ENCODE results near the gene IGF1R. TPM values are rescaled to one million over a fixed set of nuclear protein-coding genes. Genes with fewer than 3 reads are reported as not detected.

The IGF1R gene
- total RNA-seq, 1 experiment from 2014 or later = 3.8 TPM

GRCh38 chr15:98916826-98917225, 268.5 kb downstream of the IGF1R start:
- CTCF ChIA-PET = no interaction called here
- H2AFZ ChIP-seq (ENCODE audit: low read length) = no peak overlapping the region
- no peaks in the 10 kb centered on the region for H3K27me3 ChIP-seq (ENCODE audit: low read length)

GRCh38 chr15:98917417-98917816, 269.1 kb downstream of the IGF1R start:
- H3K27me3 ChIP-seq (ENCODE audit: low read length) = no peaks in the 10 kb centered on the region
- H3K79me2 ChIP-seq (ENCODE audit: low read length) = no peaks in the 10 kb centered on the region
- ATAC-seq (no peak), DNase-seq (no peak)
- H4K20me1 ChIP-seq (ENCODE audit: low read length) = no peaks in the 10 kb centered on the region
- ChIA-PET CTCF (no interaction called here), POLR2A (ENCODE audit: unreplicated experiment) (no interaction called here)
- no TSS peak for BruUV-seq (replicated peaks)
- H3K27ac ChIP-seq (ENCODE audit: low read length) = no peak overlapping the region
- peaks cover 24% of the 10 kb centered on the region for H3K4me1 ChIP-seq (ENCODE audit: insufficient read depth, low read length)
- intact Hi-C loops (cut with micrococcal nuclease) = loop anchor here (10.0 kb wide), 1 partner anchor 137 kb away; no protein-coding TSS in a partner anchor
- no peaks in the 10 kb centered on the region for H3F3A ChIP-seq (ENCODE audit: low read length, unreplicated experiment)
- no peaks in the 10 kb centered on the region for H3K36me3 ChIP-seq (ENCODE audit: low read depth, low read length)
- TF ChIP-seq EZH2 (IDR thresholded peaks at IDR 0.05; ENCODE audit: low read length, unreplicated experiment) (no peak), CTCF (conservative IDR thresholded peaks at IDR 0.05; ENCODE audit: low read depth, low read length) (no peak), EZH2phosphoT487 (IDR thresholded peaks at IDR 0.05; ENCODE audit: borderline replicate concordance, low read length) (no peak)
- H3K9me2 ChIP-seq (replicated peaks; ENCODE audit: low read length) = no peaks in the 10 kb centered on the region
- no peak overlapping the region for H2AFZ ChIP-seq (ENCODE audit: low read length)
- no peak overlapping the region for H3K4me2 ChIP-seq (ENCODE audit: low read length)
- H3K4me3 ChIP-seq (ENCODE audit: low read length) = no peak overlapping the region
- H3K9me3 ChIP-seq (ENCODE audit: low read length) = no peaks in the 10 kb centered on the region
- no peak overlapping the region for H3K9ac ChIP-seq (ENCODE audit: low read length)

More at GRCh38 chr15:98916826-98917225, 268.5 kb downstream of the IGF1R start:
- no peaks in the 10 kb centered on the region for H4K20me1 ChIP-seq (ENCODE audit: low read length)
- H3K4me3 ChIP-seq (ENCODE audit: low read length) = no peak overlapping the region
- TF ChIP-seq CTCF (conservative IDR thresholded peaks at IDR 0.05; ENCODE audit: low read depth, low read length) (no peak), EZH2phosphoT487 (IDR thresholded peaks at IDR 0.05; ENCODE audit: borderline replicate concordance, low read length) (no peak), EZH2 (IDR thresholded peaks at IDR 0.05; ENCODE audit: low read length, unreplicated experiment) (no peak)
- POLR2A ChIA-PET (ENCODE audit: unreplicated experiment) = no interaction called here
- H3F3A ChIP-seq (ENCODE audit: low read length, unreplicated experiment) = no peaks in the 10 kb centered on the region
- H3K79me2 ChIP-seq (ENCODE audit: low read length) = no peaks in the 10 kb centered on the region
- intact Hi-C loops (cut with micrococcal nuclease) = loop anchor here (10.0 kb wide), 1 partner anchor 138 kb away; no protein-coding TSS in a partner anchor
- BruUV-seq (replicated peaks) = no TSS peak
- H3K9me3 ChIP-seq (ENCODE audit: low read length) = no peaks in the 10 kb centered on the region
- no peak overlapping the region for H3K27ac ChIP-seq (ENCODE audit: low read length)
- H3K9me2 ChIP-seq (replicated peaks; ENCODE audit: low read length) = no peaks in the 10 kb centered on the region
- no peak overlapping the region for H3K4me2 ChIP-seq (ENCODE audit: low read length)
- no peak overlapping the region for H3K9ac ChIP-seq (ENCODE audit: low read length)
- ATAC-seq (no peak), DNase-seq (no peak)
- H3K4me1 ChIP-seq (ENCODE audit: insufficient read depth, low read length) = peaks cover 24% of the 10 kb centered on the region
- H3K36me3 ChIP-seq (ENCODE audit: low read depth, low read length) = no peaks in the 10 kb centered on the region

GRCh38 chr15:98920091-98920880, 271.9 kb downstream of the IGF1R start:
- Histone ChIP-seq H3K9ac (ENCODE audit: low read length) (no peak overlapping the region), H3K27me3 (ENCODE audit: low read length) (no peaks in the 10 kb centered on the region), H3K27ac (ENCODE audit: low read length) (no peak overlapping the region), H3K9me2 (replicated peaks; ENCODE audit: low read length) (no peaks in the 10 kb centered on the region), H3K79me2 (ENCODE audit: low read length) (no peaks in the 10 kb centered on the region), H2AFZ (ENCODE audit: low read length) (no peak overlapping the region), H4K20me1 (ENCODE audit: low read length) (no peaks in the 10 kb centered on the region), H3K4me3 (ENCODE audit: low read length) (no peak overlapping the region), H3K9me3 (ENCODE audit: low read length) (no peaks in the 10 kb centered on the region), H3F3A (ENCODE audit: low read length, unreplicated experiment) (no peaks in the 10 kb centered on the region), H3K36me3 (ENCODE audit: low read depth, low read length) (no peaks in the 10 kb centered on the region), H3K4me1 (ENCODE audit: insufficient read depth, low read length) (peaks cover 8% of the 10 kb centered on the region), H3K4me2 (ENCODE audit: low read length) (no peak overlapping the region)
- no peak for DNase-seq
- BruUV-seq (replicated peaks) = no TSS peak
- intact Hi-C loops (cut with micrococcal nuclease) = no loop called here
- ChIA-PET CTCF (interaction anchor here (0.6 kb wide), 1 partner anchor 66 kb away, joined by 3 read pairs; no protein-coding TSS in a partner anchor), POLR2A (ENCODE audit: unreplicated experiment) (no interaction called here)
- TF ChIP-seq EZH2phosphoT487 (IDR thresholded peaks at IDR 0.05; ENCODE audit: borderline replicate concordance, low read length) (no peak), CTCF (conservative IDR thresholded peaks at IDR 0.05; ENCODE audit: low read depth, low read length) (no peak), EZH2 (IDR thresholded peaks at IDR 0.05; ENCODE audit: low read length, unreplicated experiment) (no peak)
- ATAC-seq = no peak
